ENCODE results near the gene SRMS.
A peak's percentile ranks its signal among the peaks of the same experiment; 100 is the strongest.

SRMS gene

DNA sequence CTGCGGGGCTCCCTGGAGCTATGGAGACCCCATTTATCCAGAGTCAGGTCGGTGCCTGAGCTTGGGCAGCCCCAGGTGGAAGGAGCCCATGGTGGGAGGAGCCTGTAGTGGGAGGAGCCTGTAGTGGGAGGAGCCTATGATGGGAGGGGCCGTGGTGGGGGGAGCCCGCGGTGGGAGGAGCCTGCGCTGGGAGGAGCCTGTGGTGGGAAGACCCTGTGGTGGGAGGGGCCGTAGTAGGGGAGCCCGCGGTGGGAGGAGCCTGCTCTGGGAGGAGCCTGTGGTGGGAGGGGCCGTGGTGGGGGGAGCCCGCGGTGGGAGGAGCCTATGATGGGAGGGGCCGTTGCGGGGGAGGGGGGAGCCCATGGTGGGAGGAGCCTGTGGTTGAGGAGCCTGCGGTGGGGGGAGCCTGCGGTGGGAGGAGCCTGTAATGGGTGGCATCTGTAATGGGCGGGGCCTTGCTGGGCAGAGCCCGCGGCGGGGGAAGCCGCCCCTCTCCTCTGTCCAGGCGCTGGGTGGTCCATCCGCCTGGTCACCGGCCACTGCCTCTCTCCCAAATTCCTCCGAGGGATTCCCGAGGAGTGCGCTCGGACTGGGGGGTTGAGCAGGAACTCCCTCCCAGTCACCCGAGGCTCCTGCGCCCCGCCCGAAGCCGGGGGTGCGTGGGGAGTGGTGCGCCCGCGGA lies 5.8 kb upstream of the SRMS start:
- peak; percentile 68 to 92 (median 78) for DNase-seq (ENCODE audit: low read depth in 3 of 3)

DNA sequence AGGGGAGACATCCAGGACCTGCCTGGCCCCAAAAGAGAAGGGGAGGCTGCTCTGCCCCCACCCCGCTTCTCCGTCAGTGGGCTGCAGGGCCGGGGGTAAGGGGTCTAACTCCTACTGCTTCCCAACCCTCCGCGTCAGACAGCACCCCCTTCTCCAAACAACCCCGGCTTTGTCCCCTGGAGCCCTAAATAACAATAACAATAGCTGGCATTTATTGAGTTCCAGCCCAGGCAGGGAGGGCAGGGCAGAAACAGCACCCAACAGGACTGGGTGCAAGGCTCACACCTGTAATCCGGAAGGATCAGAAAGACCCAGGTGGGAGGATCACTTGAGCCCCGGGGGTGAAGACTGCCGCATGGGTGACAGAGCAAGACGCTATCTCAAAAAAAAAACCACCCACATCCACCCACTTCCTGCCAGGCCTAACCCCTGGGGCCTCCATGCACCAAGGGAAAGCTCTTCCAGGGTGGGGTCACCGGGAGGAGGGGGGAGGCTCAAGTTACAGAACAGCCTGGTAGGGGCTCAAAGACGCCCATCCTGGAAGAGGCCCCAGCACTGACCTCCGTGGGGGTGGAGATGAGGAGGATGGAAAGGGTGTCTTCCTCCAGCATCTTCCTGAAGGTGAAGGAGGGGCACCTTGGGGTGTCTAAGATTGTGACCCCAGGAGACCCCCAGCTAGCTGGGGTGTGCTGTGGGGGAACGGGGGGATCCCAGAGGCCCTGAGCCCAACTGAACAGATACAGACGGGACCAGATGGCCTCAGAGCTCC lies 5.1 kb upstream of the SRMS start:
- DNase-seq (ENCODE audit: low read depth in 3 of 3): peak in 2 of 3 experiments; percentile 26 to 39

DNA sequence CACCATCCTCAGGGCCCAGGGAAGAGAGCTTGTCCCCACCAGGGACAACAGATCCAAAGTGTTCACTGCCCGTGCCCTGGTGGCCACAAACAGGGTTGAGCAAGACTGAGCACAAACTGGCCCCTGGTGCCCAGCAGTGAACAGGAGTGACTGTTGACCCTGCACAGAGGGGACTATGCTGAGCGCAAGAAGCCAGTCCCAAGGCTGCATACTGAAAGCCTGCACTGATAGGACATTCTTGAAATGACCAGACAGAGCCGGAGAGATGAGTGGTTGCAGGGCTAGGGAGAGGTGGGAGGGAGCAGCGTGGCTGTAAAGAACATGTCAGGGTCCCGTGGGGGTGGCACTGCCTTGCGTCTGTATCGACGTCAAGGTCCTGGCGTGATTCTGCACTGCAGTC lies 3.5 kb upstream of the SRMS start:
- DNase-seq (ENCODE audit: low read depth in 3 of 3): no peak

DNA sequence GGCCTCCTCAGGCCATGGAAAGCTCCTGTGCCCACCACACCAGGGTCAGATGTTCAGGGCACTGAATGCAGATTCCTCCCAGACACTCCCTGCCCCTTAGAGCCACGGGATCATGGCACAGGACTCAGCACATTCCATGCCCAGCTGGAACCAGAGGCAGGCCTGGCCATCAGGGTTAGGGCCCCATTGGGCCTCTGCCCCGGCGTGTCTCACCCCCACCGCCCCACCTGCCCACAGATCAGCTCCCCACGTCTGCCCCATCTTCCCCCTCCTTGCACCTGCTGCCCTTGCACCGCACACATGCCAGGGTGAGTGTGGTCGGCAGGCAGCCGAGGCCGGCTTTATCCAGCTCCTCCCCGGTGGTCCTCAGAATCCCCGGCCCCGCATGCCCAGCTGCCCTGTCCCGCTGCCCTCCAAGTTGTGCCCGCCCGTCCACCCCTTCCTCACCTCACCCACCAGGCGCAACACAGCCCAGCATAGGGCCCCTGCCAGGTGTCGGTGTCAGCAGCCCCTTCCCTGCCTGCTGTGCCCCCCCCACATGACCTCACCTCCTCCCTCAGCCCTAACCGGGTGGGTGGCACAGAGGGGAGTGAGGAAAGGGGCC lies 2.2 kb upstream of the SRMS start:
- no peak for DNase-seq (ENCODE audit: low read depth in 3 of 3)

DNA sequence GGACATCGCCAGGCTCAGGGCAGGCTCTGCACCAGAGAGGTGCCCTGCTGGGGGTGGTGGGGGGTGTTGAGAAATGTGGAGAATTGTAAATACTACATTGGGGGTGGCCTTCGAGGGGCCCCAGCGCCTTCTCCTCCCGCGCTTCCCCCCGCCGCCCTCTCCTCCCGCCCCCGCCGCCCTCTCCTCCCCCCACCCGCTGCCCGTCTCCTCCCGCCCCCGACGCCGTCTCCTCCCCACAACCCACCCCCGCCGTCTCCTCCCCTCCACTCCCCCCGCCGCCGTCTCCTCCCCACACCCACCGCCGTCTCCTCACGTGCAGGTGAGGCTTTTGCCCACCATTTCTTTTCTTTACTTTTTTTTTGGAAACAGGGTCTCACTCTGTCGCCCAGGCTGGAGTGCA lies 1.5 kb upstream of the SRMS start:
- DNase-seq (ENCODE audit: low read depth in 3 of 3): no peak

DNA sequence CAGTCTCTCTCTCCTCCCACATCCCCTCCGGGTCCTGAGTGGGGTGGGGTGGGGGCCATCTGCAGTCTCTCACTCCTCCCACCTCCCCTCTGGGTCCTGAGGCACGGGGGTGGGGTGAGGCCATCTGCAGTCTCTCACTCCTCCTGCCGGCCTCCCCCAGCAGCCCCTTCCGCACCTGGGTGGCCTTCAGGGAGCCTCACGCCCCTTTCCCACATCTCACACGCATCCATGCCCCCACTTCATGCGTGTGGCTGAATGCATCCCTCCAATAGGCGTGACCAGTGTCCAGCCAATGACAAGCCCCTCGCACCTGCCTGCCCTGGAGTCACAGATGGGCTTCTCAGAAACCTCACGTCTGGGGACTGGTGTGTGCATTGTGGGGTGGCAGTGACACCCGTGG lies 993 bp upstream of the SRMS start:
- DNase-seq (ENCODE audit: low read depth in 3 of 3): no peak

DNA sequence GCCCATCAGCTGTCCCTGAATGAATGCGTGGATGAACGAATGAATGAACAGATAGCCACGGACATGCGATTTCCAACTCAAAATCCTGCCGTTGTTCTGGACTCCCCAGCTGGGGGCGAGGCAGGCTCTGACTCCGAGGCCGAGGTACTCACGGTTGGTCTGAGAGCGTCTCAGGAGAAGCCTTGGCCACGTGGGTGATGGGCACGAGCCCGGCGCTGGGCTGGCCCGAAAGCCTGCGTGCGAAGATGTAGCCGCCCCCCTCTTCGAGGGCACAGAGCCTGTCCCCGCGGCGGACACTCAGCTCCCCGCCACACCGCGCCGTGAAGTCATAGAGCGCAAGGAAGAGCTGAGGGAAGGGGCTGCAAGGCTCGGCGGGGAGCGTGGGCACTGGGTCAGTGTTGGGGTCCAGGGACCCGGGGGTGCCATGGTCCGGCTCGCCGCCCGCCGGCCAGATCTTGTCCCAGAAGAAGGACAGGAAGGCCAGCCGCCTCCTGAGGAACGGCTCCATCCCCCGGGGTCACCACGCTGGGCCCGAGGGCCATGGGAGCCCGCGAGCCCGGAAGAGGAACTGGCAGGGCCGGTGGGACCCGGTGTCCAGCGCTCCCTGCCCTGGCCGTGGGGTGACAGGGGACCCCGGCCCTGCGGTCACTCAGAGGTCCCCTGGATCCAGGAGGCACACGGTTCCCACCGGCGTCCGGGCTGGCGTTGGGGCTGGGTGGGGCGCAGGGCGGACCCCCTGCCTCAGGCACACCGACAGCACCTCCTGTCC lies 409 bp downstream of the SRMS start:
- no peak for DNase-seq (ENCODE audit: low read depth in 3 of 3)

DNA sequence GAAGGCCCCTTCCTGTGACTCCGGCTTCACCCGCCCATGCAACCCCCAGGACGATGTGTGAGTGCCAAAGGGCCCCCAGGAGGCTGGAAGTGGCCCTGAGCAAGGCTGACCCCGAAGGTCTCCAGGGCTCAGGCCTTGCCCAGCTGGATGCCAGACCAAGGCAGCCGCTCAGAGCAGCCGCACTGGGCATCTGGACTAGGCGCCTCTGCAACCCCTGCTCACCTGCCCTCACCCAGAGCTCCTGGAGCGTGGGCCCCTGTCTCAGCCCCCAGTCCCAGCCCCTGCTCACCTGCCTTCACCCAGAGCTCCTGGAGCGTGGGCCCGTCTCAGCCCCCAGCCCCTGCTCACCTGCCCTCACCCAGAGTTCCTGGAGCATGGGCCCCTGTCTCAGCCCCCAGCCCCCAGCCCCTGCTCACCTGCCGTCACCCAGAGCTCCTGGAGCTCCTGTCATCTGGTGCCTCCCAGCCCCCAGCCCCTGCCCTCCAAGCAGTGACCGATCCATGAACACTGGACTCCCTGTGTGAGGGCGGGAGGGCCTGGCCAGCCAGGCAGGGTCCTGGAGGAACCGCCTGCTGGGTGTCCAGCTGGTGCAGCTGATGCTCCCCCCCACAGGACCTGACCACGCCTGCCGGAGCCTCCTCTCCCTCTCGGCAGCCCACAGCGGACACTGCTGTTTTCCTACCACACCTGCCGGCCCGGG lies 1.1 kb downstream of the SRMS start:
- DNase-seq (ENCODE audit: low read depth in 3 of 3): no peak

DNA sequence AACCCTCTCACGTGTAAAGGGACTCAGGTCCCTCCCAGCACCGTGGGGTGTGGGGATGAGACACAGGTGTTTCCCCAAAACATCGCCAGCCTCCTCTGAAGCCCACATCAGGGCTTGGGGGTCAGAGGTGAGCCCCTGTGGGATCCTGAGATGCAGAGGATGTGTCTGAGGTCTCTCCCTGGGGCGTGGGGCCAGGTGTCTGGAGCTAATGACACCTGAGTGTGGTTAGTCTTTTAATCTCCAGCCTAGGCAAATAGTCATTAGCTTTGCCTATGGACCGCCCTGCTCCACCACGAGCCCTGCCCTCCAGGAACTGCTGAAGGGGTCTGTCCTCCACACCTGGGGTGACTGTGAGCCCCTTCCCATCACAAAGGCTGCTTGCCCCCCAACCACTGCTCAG lies 1.7 kb downstream of the SRMS start:
- DNase-seq (ENCODE audit: low read depth in 3 of 3): no peak

DNA sequence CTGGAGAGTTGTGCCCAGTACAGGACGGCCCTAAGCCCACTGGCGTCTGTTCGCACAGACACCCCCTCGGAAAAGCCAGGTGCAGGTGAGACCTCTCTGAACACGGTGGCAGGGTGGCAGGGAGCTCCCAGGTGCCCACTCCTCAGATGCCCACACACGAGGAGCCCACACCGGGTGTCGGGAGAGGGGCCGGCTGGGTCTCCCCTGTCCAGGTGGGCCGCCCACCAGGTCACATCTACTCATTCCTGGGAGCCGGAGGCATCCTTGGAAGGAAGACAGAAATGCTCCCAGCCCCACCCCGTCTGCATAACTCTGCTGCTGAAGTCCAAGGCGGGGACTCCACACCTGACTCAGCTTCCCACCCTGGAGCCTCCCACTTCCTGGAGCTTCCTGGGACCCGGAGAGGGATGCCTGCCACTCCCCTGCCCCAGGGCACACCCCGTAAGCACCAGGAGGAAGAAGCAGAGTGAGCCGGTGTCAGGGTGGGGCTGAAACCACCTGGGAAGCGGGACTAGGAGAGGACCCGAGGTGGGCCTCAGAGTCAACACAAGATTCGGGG lies 2.5 kb downstream of the SRMS start:
- DNase-seq (ENCODE audit: low read depth in 3 of 3): no peak

DNA sequence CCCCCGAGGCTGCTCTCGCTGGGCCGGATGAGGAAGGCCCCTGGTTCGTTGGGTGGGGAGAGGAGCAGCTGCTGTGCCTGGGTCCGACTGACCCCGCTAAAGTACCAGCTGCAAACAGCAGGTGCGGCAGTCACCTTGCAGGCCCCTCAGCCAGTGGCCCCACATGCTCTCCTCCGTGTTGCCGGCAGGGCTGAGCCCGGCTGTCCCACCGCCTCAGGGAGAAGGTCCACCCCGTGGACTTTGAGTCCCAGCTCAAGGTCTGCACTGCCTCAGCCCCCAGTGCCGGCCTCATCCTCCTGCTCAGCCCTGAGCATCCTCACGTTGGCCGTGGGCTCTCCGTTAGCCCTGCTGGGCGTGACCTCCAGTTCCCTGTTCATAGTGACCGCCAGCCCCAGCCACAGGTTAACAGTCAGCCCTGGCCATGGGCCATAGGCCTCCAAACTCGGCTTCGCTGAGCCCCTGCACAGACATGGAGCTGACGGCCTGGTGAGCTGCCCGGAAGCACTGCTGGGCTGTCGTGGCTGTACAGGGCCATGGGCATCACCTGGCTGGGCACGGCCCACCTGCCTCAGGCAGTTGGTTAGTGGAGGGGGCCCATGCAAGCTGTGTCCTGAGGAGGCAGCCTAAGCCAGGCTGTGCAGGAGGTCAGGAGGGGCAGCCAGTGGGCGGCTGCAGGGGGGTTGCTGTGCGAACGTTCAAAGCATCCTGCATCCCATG lies 3.1 kb downstream of the SRMS start:
- DNase-seq (ENCODE audit: low read depth in 3 of 3): no peak

DNA sequence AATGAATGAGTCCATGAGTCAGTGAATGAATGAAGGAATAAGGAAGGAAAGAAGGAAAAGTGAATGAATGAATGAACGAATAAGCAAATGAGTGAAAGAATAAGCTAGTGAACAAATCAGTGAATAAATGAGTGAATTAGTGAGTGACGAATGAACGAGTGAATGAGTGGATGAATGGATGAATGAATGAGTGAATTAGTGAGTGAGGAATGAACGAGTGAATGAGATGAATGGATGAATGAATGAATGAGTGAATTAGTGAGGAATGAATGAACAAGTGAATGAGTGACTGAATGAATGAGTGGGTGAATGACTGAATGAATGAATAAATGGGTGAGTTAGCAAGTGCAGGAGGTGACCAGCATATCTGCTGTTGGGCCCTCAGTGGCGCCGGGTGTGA lies 3.8 kb downstream of the SRMS start:
- no peak for DNase-seq (ENCODE audit: low read depth in 3 of 3)

DNA sequence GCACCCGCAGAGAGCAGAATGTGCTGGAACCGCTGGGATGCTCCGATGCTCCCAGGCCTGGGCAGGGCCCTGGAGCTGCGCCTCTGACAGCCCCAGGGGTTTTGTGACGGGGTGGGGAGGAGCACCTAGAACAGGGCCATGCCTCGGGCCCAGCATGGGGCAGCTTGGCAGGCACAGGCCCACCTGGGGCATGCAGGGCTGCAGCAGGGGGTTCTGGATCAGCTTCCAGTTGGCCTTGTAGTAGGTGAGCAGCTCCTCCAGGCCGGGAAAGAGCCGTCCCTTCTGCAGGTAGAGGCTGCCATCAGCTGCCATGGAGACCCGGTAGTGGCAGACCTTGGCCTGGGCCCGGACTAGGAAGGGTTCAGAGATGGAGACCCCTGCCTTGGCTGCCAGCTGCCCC lies 4.4 kb downstream of the SRMS start:
- no peak for DNase-seq (ENCODE audit: low read depth in 3 of 3)

DNA sequence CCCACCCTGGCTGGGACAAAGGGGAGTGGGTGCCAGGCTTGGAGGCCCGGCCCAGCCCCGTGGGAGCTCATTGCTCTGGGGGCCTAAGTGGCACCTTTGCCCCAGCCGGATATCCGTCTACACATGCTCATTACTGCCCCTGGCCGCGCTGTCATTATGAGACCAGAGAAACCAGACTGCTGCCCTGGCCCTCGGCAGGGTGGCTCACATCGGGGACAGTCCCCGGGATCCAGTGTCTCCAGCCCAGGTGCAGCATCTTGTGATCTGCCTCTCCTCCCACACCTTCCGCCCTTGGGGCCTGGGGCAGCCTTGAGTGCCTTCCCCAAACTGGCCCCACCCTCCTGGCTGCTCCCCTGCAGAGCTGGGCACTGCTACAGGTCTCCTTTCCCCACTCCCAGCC lies 4.9 kb downstream of the SRMS start:
- DNase-seq (ENCODE audit: low read depth in 3 of 3): no peak

DNA sequence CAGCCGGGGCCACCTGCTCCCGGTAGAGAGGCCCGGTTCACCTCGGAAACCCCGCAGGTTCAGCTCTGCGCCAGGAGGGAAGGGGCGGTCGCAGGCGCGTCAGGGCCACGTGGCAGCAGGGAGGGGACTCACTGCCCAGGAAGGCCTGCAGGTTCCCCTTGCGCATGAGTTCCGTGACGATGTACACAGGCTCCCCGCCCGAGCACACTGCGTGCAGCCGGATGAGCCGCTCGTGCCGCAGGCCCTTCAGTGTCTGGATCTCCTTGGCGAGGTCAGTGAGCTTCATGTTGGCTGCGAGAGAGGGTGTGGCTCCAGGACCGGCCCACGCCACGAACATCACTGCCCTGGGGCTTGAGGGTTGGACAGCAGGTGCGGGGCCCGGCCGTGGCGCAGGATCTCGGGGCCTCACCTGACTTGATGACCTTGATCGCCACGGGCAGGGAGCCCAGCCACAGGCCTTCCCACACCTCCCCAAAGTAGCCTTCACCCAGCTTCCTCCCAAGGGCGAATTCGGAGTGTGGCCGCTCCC lies 5.5 kb downstream of the SRMS start:
- DNase-seq (ENCODE audit: low read depth in 3 of 3): no peak

DNA sequence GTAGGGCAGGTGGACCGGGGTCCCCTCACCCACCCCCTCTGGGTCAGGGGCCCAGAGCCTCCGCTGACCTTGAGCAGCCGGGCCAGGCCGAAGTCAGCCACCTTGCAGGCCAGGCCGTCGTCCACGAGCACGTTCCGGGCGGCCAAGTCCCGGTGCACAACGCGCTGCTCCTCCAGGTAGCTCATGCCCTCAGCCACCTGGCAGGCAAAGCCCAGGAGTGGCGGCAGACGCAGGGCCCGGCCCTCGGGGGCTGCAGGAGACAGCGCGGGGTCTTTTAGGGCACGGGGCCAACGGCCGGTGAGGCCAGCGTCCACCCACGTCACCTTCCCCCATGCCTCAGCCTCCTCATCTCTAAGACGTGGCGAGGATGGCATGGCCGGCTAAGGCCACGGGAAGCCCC lies 6.2 kb downstream of the SRMS start:
- no peak for DNase-seq (ENCODE audit: low read depth in 3 of 3)

DNA sequence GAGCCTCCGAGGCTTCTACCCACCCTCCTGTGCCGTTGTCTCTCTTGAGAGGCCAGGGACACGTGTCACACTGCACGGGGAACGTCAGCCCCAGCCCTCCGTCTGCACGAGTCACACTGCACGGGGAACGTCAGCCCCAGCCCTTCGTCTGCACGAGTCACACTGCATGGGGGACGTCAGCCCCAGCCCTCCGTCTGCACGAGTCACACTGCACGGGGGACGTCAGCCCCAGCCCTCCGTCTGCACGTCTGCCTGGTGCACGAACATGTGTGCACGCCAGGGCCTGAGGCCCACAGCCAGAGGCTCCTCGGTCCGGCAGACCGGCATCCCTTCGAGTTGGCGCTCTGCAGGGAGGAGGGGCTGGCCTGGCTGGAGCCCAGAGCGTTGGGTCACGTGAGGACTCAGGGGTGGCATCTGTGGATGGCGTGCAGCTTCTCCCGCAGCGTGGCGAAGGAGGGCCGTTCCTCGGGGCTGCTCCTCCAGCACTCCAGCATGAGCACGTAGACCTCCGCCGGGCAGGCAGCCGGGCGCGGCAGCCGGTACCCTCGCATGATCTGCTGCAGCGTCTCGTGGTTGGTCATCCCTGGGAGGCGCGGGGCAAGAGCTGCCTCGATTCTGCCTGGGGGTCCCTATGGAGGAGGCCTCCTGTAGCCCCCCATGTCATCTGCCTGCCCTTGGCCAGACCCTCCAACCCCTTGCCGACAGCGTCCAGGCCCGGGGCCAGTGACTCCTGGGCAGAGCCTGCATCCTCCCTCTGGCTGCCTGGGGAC lies 6.9 kb downstream of the SRMS start:
- no peak for DNase-seq (ENCODE audit: low read depth in 3 of 3)

DNA sequence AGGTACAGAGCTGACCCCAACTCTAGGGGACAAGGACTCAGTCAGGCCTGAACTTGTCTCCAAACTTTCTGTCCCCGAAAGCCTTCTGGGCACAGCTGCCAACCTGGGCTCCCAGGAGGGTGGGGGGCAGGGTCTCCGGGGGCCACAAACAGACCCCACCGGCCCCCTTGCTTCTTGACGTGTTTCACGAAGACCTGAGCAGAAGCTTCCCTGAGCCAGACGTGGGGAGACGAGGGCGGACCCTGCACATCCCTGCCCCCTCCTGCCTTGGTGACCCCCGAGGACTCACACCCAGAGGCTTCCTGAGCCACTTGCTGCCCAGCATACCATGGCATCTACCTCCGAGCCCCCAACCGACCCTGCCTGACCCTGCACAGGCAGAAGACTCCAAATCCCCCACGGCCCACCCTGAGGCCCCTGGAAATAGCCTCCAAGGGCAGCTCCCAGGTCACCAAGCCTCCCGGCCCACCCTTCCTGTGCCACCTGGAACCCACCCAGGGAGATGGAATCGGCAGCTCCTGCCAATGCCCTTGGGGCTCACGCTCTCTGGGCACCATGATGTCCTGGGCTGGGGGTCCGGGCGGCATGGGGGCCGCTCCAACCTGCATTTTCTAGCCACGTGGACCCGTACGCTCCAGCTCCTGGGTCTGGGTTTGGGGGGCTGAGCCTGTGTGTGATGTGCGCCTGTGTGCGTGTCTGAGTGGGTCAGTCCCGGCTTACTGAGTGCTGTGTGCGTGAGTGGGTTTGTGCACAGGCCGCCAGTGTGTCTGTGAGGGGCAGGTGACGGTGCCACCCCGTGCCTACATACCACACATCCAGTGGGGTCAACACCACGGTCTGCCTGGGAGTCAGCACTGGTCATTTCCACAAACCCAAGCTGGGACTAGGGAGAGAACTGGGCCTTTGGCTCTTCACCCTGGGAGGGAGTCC lies 7.8 kb downstream of the SRMS start:
- no peak for DNase-seq (ENCODE audit: low read depth in 3 of 3)

DNA sequence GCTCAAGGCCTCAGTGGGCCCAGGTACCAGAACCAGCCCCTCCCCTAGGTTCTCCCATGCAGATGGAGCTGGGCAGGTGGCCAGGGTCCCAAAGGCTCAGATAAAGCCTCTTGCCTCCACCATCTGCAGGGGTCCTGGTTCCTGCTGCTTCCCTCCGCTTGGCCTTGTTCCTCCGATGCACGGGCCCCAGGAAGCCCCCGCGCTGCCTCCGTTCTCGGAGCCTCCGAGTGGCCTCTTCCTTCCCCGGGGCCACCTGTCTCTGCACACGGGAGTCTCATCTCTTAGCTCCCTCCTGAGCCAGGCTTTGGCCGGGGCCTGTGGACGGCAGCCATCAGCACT lies 8.5 kb downstream of the SRMS start:
- no peak for DNase-seq (ENCODE audit: low read depth in 3 of 3)

Data from stimulated activated CD4-positive, alpha-beta T cell treated with anti-CD3 and anti-CD28 coated beads, TNF-alpha, amount 100 ng/mL, for 4 hours (primary cell).